B cell (primary cell): Measurements from ENCODE around the gene AGPAT3. TPM values are rescaled to one million over a fixed set of nuclear protein-coding genes. Genes with fewer than 3 reads are reported as not detected.
A peak's percentile ranks its signal among the peaks of the same experiment; 100 is the strongest.

Experiments used
- ATAC-seq: fragments of 200-7000 bp; cut with Tn5 transposase; one replicate; pipeline ENCODE4 v1.10.0; 2021; ENCODE audit warnings: low read depth, mild to moderate bottlenecking, moderate number of reproducible peaks, moderate library complexity
- CTCF ChIA-PET: fragments of 350-600 bp; sonication (Branson Sonifier 250); formaldehyde crosslinking; loops from one replicate; lab custom pipeline; 2021; ENCODE audit warnings: antibody characterized with exemption, inconsistent platforms; lab: Charles Lee
- POLR2A ChIA-PET: fragments of 350-600 bp; sonication (Branson Sonifier 250); formaldehyde crosslinking; loops from one replicate; lab custom pipeline; 2021; ENCODE audit warnings: antibody characterized with exemption; lab: Charles Lee
- DNase-seq: peaks from one replicate; pipeline ENCODE4 v3.0.0; 2013
- H2AFZ ChIP-seq: 2 replicates; pipeline ENCODE4 v1.6.1; 2012; ENCODE audit warnings: mild to moderate bottlenecking, low read depth, low read length; ENCODE audit not compliant: insufficient read depth, poor library complexity, severe bottlenecking
- H3K27ac ChIP-seq, 2 donors: 1 replicate in 1 of 2; 2 replicates in 1 of 2; pipeline ENCODE4 v1.5.1; 2012 to 2013; ENCODE audit warnings: low read length in 2 of 2, mild to moderate bottlenecking in 2 of 2, moderate library complexity in 1 of 2
- H3K27me3 ChIP-seq, 4 experiments: fragments of 200-600 bp in 1 of 4; sonication (generic) in 1 of 4; replicated peaks in 1 of 4; 1 replicate in 2 of 4; 2 replicates in 2 of 4; pipeline versions ENCODE4 v1.6.1 to v1.7.0; 2013 to 2016; ENCODE audit warnings: low read length in 3 of 4, mild to moderate bottlenecking in 2 of 4, mixed read lengths in 1 of 4, moderate library complexity in 1 of 4; ENCODE audit not compliant: insufficient read depth in 4 of 4, control insufficient read depth in 3 of 4; ENCODE audit errors: control extremely low read depth in 1 of 4
- H3K36me3 ChIP-seq, 2 experiments: replicated peaks in 1 of 2; 1 replicate in 1 of 2; 2 replicates in 1 of 2; pipeline versions ENCODE4 v1.6.1 to v1.7.1; 2013; ENCODE audit warnings: low read length in 1 of 2; ENCODE audit not compliant: insufficient read depth in 2 of 2, control insufficient read depth in 1 of 2; ENCODE audit errors: control extremely low read depth in 1 of 2, extremely low read depth in 1 of 2
- H3K4me1 ChIP-seq, 2 donors: fragments of 200-600 bp in 1 of 2; sonication (generic) in 1 of 2; 1 replicate in 1 of 2; 2 replicates in 1 of 2; pipeline versions ENCODE4 v1.5.1 to v1.6.1; 2013 to 2017; ENCODE audit warnings: low read length in 2 of 2; ENCODE audit not compliant: control insufficient read depth in 2 of 2, insufficient read depth in 2 of 2
- H3K4me2 ChIP-seq: replicated peaks from 2 replicates; pipeline ENCODE3; 2012; ENCODE audit warnings: mild to moderate bottlenecking, low read depth, low read length; ENCODE audit not compliant: poor library complexity, severe bottlenecking
- H3K4me3 ChIP-seq, 5 experiments: fragments of 200-600 bp in 1 of 5; sonication (generic) in 1 of 5; 1 replicate in 3 of 5; 2 replicates in 2 of 5; pipeline versions ENCODE4 v1.5.1 to v1.7.0; 2011 to 2016; ENCODE audit warnings: low read length in 4 of 5, mild to moderate bottlenecking in 4 of 5, low read depth in 2 of 5, control low read depth in 1 of 5, moderate library complexity in 1 of 5; ENCODE audit not compliant: insufficient read depth in 1 of 5; ENCODE audit errors: control extremely low read depth in 1 of 5, extremely low read depth in 1 of 5
- H3K79me2 ChIP-seq: fragments of 200-600 bp; sonication (generic); one replicate; pipeline ENCODE4 v1.6.0; 2016; ENCODE audit warnings: low read length; ENCODE audit not compliant: control insufficient read depth, insufficient read depth
- H3K9ac ChIP-seq: fragments of 200-600 bp; sonication (generic); 2 replicates; pipeline ENCODE4 v1.6.1; 2017; ENCODE audit warnings: mild to moderate bottlenecking, low read length, moderate library complexity
- H3K9me3 ChIP-seq, 3 donors: one replicate each; pipeline versions ENCODE4 v1.6.1 to v1.7.1; 2013; ENCODE audit warnings: low read length in 2 of 3; ENCODE audit not compliant: control insufficient read depth in 2 of 3, insufficient read depth in 1 of 3; ENCODE audit errors: control extremely low read depth in 1 of 3
- H4K20me1 ChIP-seq: 2 replicates; pipeline ENCODE4 v1.6.0; 2012; ENCODE audit warnings: mild to moderate bottlenecking, low read length; ENCODE audit not compliant: insufficient read depth, control insufficient read depth, poor library complexity, severe bottlenecking
- H3K27ac Mint-ChIP-seq: one replicate; pipeline ENCODE4 v1.8.0; 2021; ENCODE audit warnings: mixed read lengths
- H3K27me3 Mint-ChIP-seq: one replicate; pipeline ENCODE4 v1.8.0; 2021; ENCODE audit warnings: mixed read lengths
- H3K4me1 Mint-ChIP-seq: one replicate; pipeline ENCODE4 v1.8.0; 2021; ENCODE audit warnings: mixed read lengths
- H3K4me3 Mint-ChIP-seq: one replicate; pipeline ENCODE4 v1.8.0; 2021; ENCODE audit warnings: mixed read lengths
- H3K9me3 Mint-ChIP-seq: one replicate; pipeline ENCODE4 v1.8.0; 2022; ENCODE audit warnings: mixed read lengths; ENCODE audit not compliant: insufficient read depth
- CTCF ChIP-seq: fragments of 200-600 bp; IDR thresholded peaks from one replicate; pipeline ENCODE4 v1.8.0; 2022; ENCODE audit warnings: antibody characterized with exemption, mild to moderate bottlenecking
- EZH2 ChIP-seq: IDR thresholded peaks from 2 replicates; pipeline ENCODE4 v1.6.1; 2012; ENCODE audit warnings: borderline replicate concordance, low read depth, mild to moderate bottlenecking, moderate library complexity, low read length; ENCODE audit not compliant: insufficient read depth, poor library complexity, severe bottlenecking
- WGBS: methylation state at CpG from one replicate; pipeline ENCODE4 v1.1.5; 2013; ENCODE audit warnings: missing lambda C conversion rate; ENCODE audit not compliant: insufficient coverage; 5-methylcytosine and 5-hydroxymethylcytosine counted together
- intact Hi-C: fragments of 100-400 bp; cut with micrococcal nuclease; formaldehyde crosslinking; loops from one replicate; pipeline ENCODE4 v1.10.0; 2022
- polyA plus RNA-seq: library from polyadenylated mRNA; depleted of rRNA; stranded (reverse); fragments of >200 nt; gene quantifications from 2 replicates; pipeline ENCODE4 v1.2.3, GENCODE V29; 2012
- total RNA-seq, 2 donors: library from RNA; stranded (reverse); fragments of 120-200 nt in 1 of 2; gene quantifications; 1 replicate in 1 of 2; 2 replicates in 1 of 2; pipeline versions ENCODE4 v1.2.3 to v1.2.4, GENCODE V29; 2013 to 2022

The AGPAT3 gene
- total and polyA plus RNA-seq, 2 donors (not counting 1 experiment from before 2014, with no cell fraction given) = 14.3 to 49.3 TPM

DNA sequence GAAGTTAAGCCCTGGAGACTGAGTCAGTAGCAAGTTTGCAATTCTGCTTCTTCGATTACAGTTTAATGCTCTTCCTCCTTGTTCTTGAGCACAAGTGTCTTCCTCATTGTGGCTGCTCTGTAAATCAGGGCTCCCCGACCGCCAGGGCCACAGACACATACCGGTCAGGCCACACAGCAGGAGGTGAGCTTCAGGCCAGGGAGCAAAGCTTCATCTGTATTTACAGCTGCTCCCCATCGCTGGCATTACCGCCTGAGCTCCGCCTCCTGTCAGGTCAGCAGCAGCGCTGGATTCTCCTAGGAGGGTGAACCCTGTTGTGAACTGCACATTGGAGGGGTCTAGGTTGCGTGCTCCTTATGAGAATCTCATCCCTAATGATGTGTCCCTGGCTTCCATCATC lies 145.4 kb downstream of the AGPAT3 start:
- peak overlapping the region; percentile 57 for H3K27ac Mint-ChIP-seq
- POLR2A ChIA-PET = no interaction called here

More for the DNA sequence above, 145.4 kb downstream of the AGPAT3 start:
- H3K4me1 ChIP-seq = peaks cover 25 to 30% of the 10 kb centered on the region in 2 donors
- no peaks in the 10 kb centered on the region for H3K9me3 ChIP-seq
- peaks cover 30% of the 10 kb centered on the region for H4K20me1 ChIP-seq
- H3K4me1 Mint-ChIP-seq = peaks cover 30% of the 10 kb centered on the region
- H3K36me3 ChIP-seq = no peaks in the 10 kb centered on the region
- peaks cover 45% of the 10 kb centered on the region for H3K79me2 ChIP-seq
- H3K27ac ChIP-seq = no peak overlapping the region
- no peak for DNase-seq
- no peak for ATAC-seq
- peak overlapping the region; percentile 57 for H3K4me3 Mint-ChIP-seq
- no peak overlapping the region for H3K4me2 ChIP-seq
- no peaks in the 10 kb centered on the region for H3K9me3 Mint-ChIP-seq
- H3K4me3 ChIP-seq = no peak overlapping the region
- WGBS = 94% methylated on average over 6 of the region's 9 CpGs
- H3K9ac ChIP-seq = no peak overlapping the region
- no peaks in the 10 kb centered on the region for H3K27me3 ChIP-seq
- CTCF ChIA-PET = no interaction called here
- intact Hi-C loops = loop anchor here (5.0 to 10.0 kb wide), 5 partner anchors 294 to 1118 kb away; partner anchors contain the start of genes CFAP410, NDUFV3, PFKL and PKNOX1
- no peak overlapping the region for H2AFZ ChIP-seq
- no peak for TF ChIP-seq EZH2
- TF ChIP-seq CTCF = no peak
- no peaks in the 10 kb centered on the region for H3K27me3 Mint-ChIP-seq
